EH (cell line): ENCODE results near the gene TTC28.
"Not testable (repeated sequence)": the region's sequence is repeated elsewhere in the genome, so short reads cannot be mapped to it uniquely, and the experiment has no call there.

Source experiments
- DNase-seq: peaks from one replicate; pipeline ENCODE4 v3.0.0-alpha.2; 2015; ENCODE audit warnings: low read depth

TTC28 gene

GRCh38 chr22:28406246-28406645 lies 273.4 kb downstream of the TTC28 start:
- no peak for DNase-seq

GRCh38 chr22:28405588-28405987 lies 274.1 kb downstream of the TTC28 start:
- DNase-seq, result no peak

GRCh38 chr22:28402539-28402938 lies 277.1 kb downstream of the TTC28 start:
- no peak for DNase-seq

- DNase-seq, result no peak
Observed at GRCh38 chr22:28402060-28402459, 277.6 kb downstream of the TTC28 start.

GRCh38 chr22:28398981-28399380 lies 280.7 kb downstream of the TTC28 start:
- no peak for DNase-seq

- DNase-seq, result no peak
Observed at GRCh38 chr22:28398355-28398754, 281.3 kb downstream of the TTC28 start.

- peak; percentile 29 for DNase-seq
Observed at GRCh38 chr22:28397306-28397705, 282.3 kb downstream of the TTC28 start.

- peak; percentile 77 for DNase-seq
Observed at GRCh38 chr22:28395920-28396753, 283.5 kb downstream of the TTC28 start.

GRCh38 chr22:28395520-28395919 lies 284.1 kb downstream of the TTC28 start:
- no peak for DNase-seq

GRCh38 chr22:28394513-28395110 lies 285.0 kb downstream of the TTC28 start:
- DNase-seq, result no peak

- DNase-seq, result peak; percentile 68
Observed at GRCh38 chr22:28381429-28382167, 298.0 kb downstream of the TTC28 start.

- no peak for DNase-seq
Observed at GRCh38 chr22:28379951-28380350, 299.7 kb downstream of the TTC28 start.

GRCh38 chr22:28379075-28379779 lies 300.4 kb downstream of the TTC28 start:
- DNase-seq, result no peak

- DNase-seq, result peak; percentile 24
Observed at GRCh38 chr22:28375761-28376534, 303.7 kb downstream of the TTC28 start.

GRCh38 chr22:28373831-28374230 lies 305.8 kb downstream of the TTC28 start:
- peak; percentile 65 for DNase-seq

- DNase-seq, result no peak
Observed at GRCh38 chr22:28369854-28370253, 309.8 kb downstream of the TTC28 start.

- no peak for DNase-seq
Observed at GRCh38 chr22:28366856-28367255, 312.8 kb downstream of the TTC28 start.

- no peak for DNase-seq
Observed at GRCh38 chr22:28365371-28365770, 314.3 kb downstream of the TTC28 start.

- DNase-seq, result not testable (repeated sequence)
Observed at GRCh38 chr22:28364105-28364504, 315.5 kb downstream of the TTC28 start.

GRCh38 chr22:28360939-28361338 lies 318.7 kb downstream of the TTC28 start:
- no peak for DNase-seq

- DNase-seq, result no peak
Observed at GRCh38 chr22:28358312-28358711, 321.3 kb downstream of the TTC28 start.
